Measurements from ENCODE around the gene CYP2E1.
"Not testable (repeated sequence)": the region's sequence is repeated elsewhere in the genome, so short reads cannot be mapped to it uniquely, and the experiment has no call there.

CYP2E1 gene
- total RNA-seq = 1.6 to 8.4 (median 5.8) reads per million in 3 donors

- Histone ChIP-seq H3K4me1 (ENCODE audit: control insufficient read depth, insufficient read depth, low read length, poor library complexity, severe bottlenecking) (peaks cover 26% of the 10 kb centered on the region), H3K36me3 (ENCODE audit: control insufficient read depth, insufficient read depth, low read length) (no peaks in the 10 kb centered on the region), H3K27ac (ENCODE audit: insufficient read depth, low read length, poor library complexity, severe bottlenecking) (no peak within 1 kb of the TSS), H3K4me3 (ENCODE audit: insufficient read depth, low read depth, low read length, poor library complexity, severe bottlenecking) (peak within 1 kb of the TSS; percentile 33), H3K27me3 (replicated peaks; ENCODE audit: control insufficient read depth, insufficient read depth, low read length, poor library complexity, severe bottlenecking) (peaks cover 9% of the 10 kb centered on the region), H3K9me3 (ENCODE audit: control insufficient read depth, low read length) (no peaks in the 10 kb centered on the region)
- no peak for DNase-seq
These were observed at the start of gene CYP2E1 for GRCh38 chr10:133526957-133527588. Gene CYP2E1 (plus strand): TSS chr10:133527363. CDS start chr10:133527396, 33 bp downstream.

- no peak overlapping the region for H3K4me3 ChIP-seq (ENCODE audit: insufficient read depth, low read depth, low read length, poor library complexity, severe bottlenecking)
- no peaks in the 10 kb centered on the region for H3K36me3 ChIP-seq (ENCODE audit: control insufficient read depth, insufficient read depth, low read length)
- H3K27ac ChIP-seq (ENCODE audit: insufficient read depth, low read length, poor library complexity, severe bottlenecking) = no peak overlapping the region
- H3K27me3 ChIP-seq (replicated peaks; ENCODE audit: control insufficient read depth, insufficient read depth, low read length, poor library complexity, severe bottlenecking) = no peaks in the 10 kb centered on the region
- peaks cover 5% of the 10 kb centered on the region for H3K4me1 ChIP-seq (ENCODE audit: control insufficient read depth, insufficient read depth, low read length, poor library complexity, severe bottlenecking)
- no peak for DNase-seq
- no peaks in the 10 kb centered on the region for H3K9me3 ChIP-seq (ENCODE audit: control insufficient read depth, low read length)
These were observed 46.0 kb upstream of the CYP2E1 start for GRCh38 chr10:133481086-133481643.

GRCh38 chr10:133481657-133482056 lies 45.5 kb upstream of the CYP2E1 start:
- no peak overlapping the region for H3K27ac ChIP-seq (ENCODE audit: insufficient read depth, low read length, poor library complexity, severe bottlenecking)
- no peaks in the 10 kb centered on the region for H3K27me3 ChIP-seq (replicated peaks; ENCODE audit: control insufficient read depth, insufficient read depth, low read length, poor library complexity, severe bottlenecking)
- no peak overlapping the region for H3K4me3 ChIP-seq (ENCODE audit: insufficient read depth, low read depth, low read length, poor library complexity, severe bottlenecking)
- H3K36me3 ChIP-seq (ENCODE audit: control insufficient read depth, insufficient read depth, low read length) = no peaks in the 10 kb centered on the region
- no peak for DNase-seq
- H3K4me1 ChIP-seq (ENCODE audit: control insufficient read depth, insufficient read depth, low read length, poor library complexity, severe bottlenecking) = peaks cover under 1% of the 10 kb centered on the region
- no peaks in the 10 kb centered on the region for H3K9me3 ChIP-seq (ENCODE audit: control insufficient read depth, low read length)

- Histone ChIP-seq H3K27ac (ENCODE audit: insufficient read depth, low read length, poor library complexity, severe bottlenecking) (no peak overlapping the region), H3K36me3 (ENCODE audit: control insufficient read depth, insufficient read depth, low read length) (no peaks in the 10 kb centered on the region), H3K4me3 (ENCODE audit: insufficient read depth, low read depth, low read length, poor library complexity, severe bottlenecking) (no peak overlapping the region), H3K9me3 (ENCODE audit: control insufficient read depth, low read length) (no peaks in the 10 kb centered on the region), H3K4me1 (ENCODE audit: control insufficient read depth, insufficient read depth, low read length, poor library complexity, severe bottlenecking) (no peaks in the 10 kb centered on the region), H3K27me3 (replicated peaks; ENCODE audit: control insufficient read depth, insufficient read depth, low read length, poor library complexity, severe bottlenecking) (no peaks in the 10 kb centered on the region)
- DNase-seq = no peak
These were observed 42.3 kb upstream of the CYP2E1 start for GRCh38 chr10:133484818-133485217.

- Histone ChIP-seq H3K36me3 (ENCODE audit: control insufficient read depth, insufficient read depth, low read length) (no peaks in the 10 kb centered on the region), H3K4me1 (ENCODE audit: control insufficient read depth, insufficient read depth, low read length, poor library complexity, severe bottlenecking) (no peaks in the 10 kb centered on the region), H3K9me3 (ENCODE audit: control insufficient read depth, low read length) (no peaks in the 10 kb centered on the region), H3K27ac (ENCODE audit: insufficient read depth, low read length, poor library complexity, severe bottlenecking) (no peak overlapping the region), H3K27me3 (replicated peaks; ENCODE audit: control insufficient read depth, insufficient read depth, low read length, poor library complexity, severe bottlenecking) (no peaks in the 10 kb centered on the region), H3K4me3 (ENCODE audit: insufficient read depth, low read depth, low read length, poor library complexity, severe bottlenecking) (no peak overlapping the region)
- DNase-seq = no peak
These were observed 40.1 kb upstream of the CYP2E1 start for GRCh38 chr10:133487085-133487484.

- no peaks in the 10 kb centered on the region for H3K36me3 ChIP-seq (ENCODE audit: control insufficient read depth, insufficient read depth, low read length)
- DNase-seq = no peak
- H3K4me1 ChIP-seq (ENCODE audit: control insufficient read depth, insufficient read depth, low read length, poor library complexity, severe bottlenecking) = no peaks in the 10 kb centered on the region
- H3K9me3 ChIP-seq (ENCODE audit: control insufficient read depth, low read length) = no peaks in the 10 kb centered on the region
- no peak overlapping the region for H3K4me3 ChIP-seq (ENCODE audit: insufficient read depth, low read depth, low read length, poor library complexity, severe bottlenecking)
- no peak overlapping the region for H3K27ac ChIP-seq (ENCODE audit: insufficient read depth, low read length, poor library complexity, severe bottlenecking)
- no peaks in the 10 kb centered on the region for H3K27me3 ChIP-seq (replicated peaks; ENCODE audit: control insufficient read depth, insufficient read depth, low read length, poor library complexity, severe bottlenecking)
These were observed 38.8 kb upstream of the CYP2E1 start for GRCh38 chr10:133488354-133488753.

- no peaks in the 10 kb centered on the region for H3K9me3 ChIP-seq (ENCODE audit: control insufficient read depth, low read length)
- no peaks in the 10 kb centered on the region for H3K36me3 ChIP-seq (ENCODE audit: control insufficient read depth, insufficient read depth, low read length)
- H3K4me1 ChIP-seq (ENCODE audit: control insufficient read depth, insufficient read depth, low read length, poor library complexity, severe bottlenecking) = no peaks in the 10 kb centered on the region
- no peak overlapping the region for H3K4me3 ChIP-seq (ENCODE audit: insufficient read depth, low read depth, low read length, poor library complexity, severe bottlenecking)
- no peak overlapping the region for H3K27ac ChIP-seq (ENCODE audit: insufficient read depth, low read length, poor library complexity, severe bottlenecking)
- DNase-seq = no peak
- H3K27me3 ChIP-seq (replicated peaks; ENCODE audit: control insufficient read depth, insufficient read depth, low read length, poor library complexity, severe bottlenecking) = no peaks in the 10 kb centered on the region
These were observed 37.2 kb upstream of the CYP2E1 start for GRCh38 chr10:133489816-133490588.

GRCh38 chr10:133493562-133493961 lies 33.6 kb upstream of the CYP2E1 start:
- DNase-seq; H3K27me3 ChIP-seq (replicated peaks; ENCODE audit: control insufficient read depth, insufficient read depth, low read length, poor library complexity, severe bottlenecking); H3K27ac ChIP-seq (ENCODE audit: insufficient read depth, low read length, poor library complexity, severe bottlenecking); H3K36me3 ChIP-seq (ENCODE audit: control insufficient read depth, insufficient read depth, low read length); H3K4me1 ChIP-seq (ENCODE audit: control insufficient read depth, insufficient read depth, low read length, poor library complexity, severe bottlenecking); H3K4me3 ChIP-seq (ENCODE audit: insufficient read depth, low read depth, low read length, poor library complexity, severe bottlenecking); H3K9me3 ChIP-seq (ENCODE audit: control insufficient read depth, low read length): not testable (repeated sequence)

GRCh38 chr10:133497363-133497762 lies 29.8 kb upstream of the CYP2E1 start:
- DNase-seq; H3K4me3 ChIP-seq (ENCODE audit: insufficient read depth, low read depth, low read length, poor library complexity, severe bottlenecking); H3K9me3 ChIP-seq (ENCODE audit: control insufficient read depth, low read length); H3K27me3 ChIP-seq (replicated peaks; ENCODE audit: control insufficient read depth, insufficient read depth, low read length, poor library complexity, severe bottlenecking); H3K4me1 ChIP-seq (ENCODE audit: control insufficient read depth, insufficient read depth, low read length, poor library complexity, severe bottlenecking); H3K27ac ChIP-seq (ENCODE audit: insufficient read depth, low read length, poor library complexity, severe bottlenecking); H3K36me3 ChIP-seq (ENCODE audit: control insufficient read depth, insufficient read depth, low read length): not testable (repeated sequence)

- H3K27me3 ChIP-seq (replicated peaks; ENCODE audit: control insufficient read depth, insufficient read depth, low read length, poor library complexity, severe bottlenecking); H3K36me3 ChIP-seq (ENCODE audit: control insufficient read depth, insufficient read depth, low read length); H3K27ac ChIP-seq (ENCODE audit: insufficient read depth, low read length, poor library complexity, severe bottlenecking); DNase-seq; H3K4me3 ChIP-seq (ENCODE audit: insufficient read depth, low read depth, low read length, poor library complexity, severe bottlenecking); H3K4me1 ChIP-seq (ENCODE audit: control insufficient read depth, insufficient read depth, low read length, poor library complexity, severe bottlenecking); H3K9me3 ChIP-seq (ENCODE audit: control insufficient read depth, low read length): not testable (repeated sequence)
These were observed 28.0 kb upstream of the CYP2E1 start for GRCh38 chr10:133499176-133499575.
